NCI-H524 treated with DMSO at 0.1 percent for 48 hours (cell line): ENCODE results near the gene TAF11L6.
"Not testable (repeated sequence)": the region's sequence is repeated elsewhere in the genome, so short reads cannot be mapped to it uniquely, and the experiment has no call there.

Experiments used
- DNase-seq: peaks from one replicate; lab custom pipeline; 2025; lab: John Stamatoyannopoulos, UW

Gene TAF11L6

GRCh38 chr5:17528369-17528768 is at the start of gene TAF11L6:
TAF11L6 (plus strand) TSS chr5:17528669.
- DNase-seq = not testable (repeated sequence)

GRCh38 chr5:17481378-17481777 is 47.1 kb upstream of the TAF11L6 start:
- DNase-seq = no peak

GRCh38 chr5:17482790-17483189 is 45.7 kb upstream of the TAF11L6 start:
- no peak for DNase-seq

GRCh38 chr5:17486464-17487173 is 41.9 kb upstream of the TAF11L6 start:
- DNase-seq = not testable (repeated sequence)

- no peak for DNase-seq
These were observed 41.3 kb upstream of the TAF11L6 start for GRCh38 chr5:17487174-17487512.

GRCh38 chr5:17491257-17491656 is 37.2 kb upstream of the TAF11L6 start:
- not testable (repeated sequence) for DNase-seq

GRCh38 chr5:17492770-17493169 is 35.7 kb upstream of the TAF11L6 start:
- DNase-seq = no peak

GRCh38 chr5:17497446-17497845 is 31.0 kb upstream of the TAF11L6 start:
- DNase-seq = no peak

- not testable (repeated sequence) for DNase-seq
These were observed 30.5 kb upstream of the TAF11L6 start, which contains the start of gene TAF11L2 for GRCh38 chr5:17497931-17498330. TAF11L2 (plus strand) TSS chr5:17498231.

GRCh38 chr5:17511775-17512325 is 16.6 kb upstream of the TAF11L6 start:
- DNase-seq = no peak

GRCh38 chr5:17517526-17517925 is 10.9 kb upstream of the TAF11L6 start:
- DNase-seq = not testable (repeated sequence)

GRCh38 chr5:17518067-17518466 is 10.4 kb upstream of the TAF11L6 start, which contains the start of gene TAF11L3:
TAF11L3 (plus strand) TSS chr5:17518367.
- not testable (repeated sequence) for DNase-seq

- DNase-seq = not testable (repeated sequence)
These were observed 9.0 kb upstream of the TAF11L6 start for GRCh38 chr5:17519508-17519907.

GRCh38 chr5:17521501-17521900 is 7.0 kb upstream of the TAF11L6 start, which contains the start of gene TAF11L4:
TAF11L4 (plus strand) TSS chr5:17521801.
- DNase-seq = not testable (repeated sequence)

- not testable (repeated sequence) for DNase-seq
These were observed 3.5 kb upstream of the TAF11L6 start, which contains the start of gene TAF11L5 for GRCh38 chr5:17524935-17525334. TAF11L5 (plus strand) TSS chr5:17525235.

- DNase-seq = not testable (repeated sequence)
These were observed 2.0 kb upstream of the TAF11L6 start for GRCh38 chr5:17526504-17526903.
